H9 (cell line): ENCODE data around the gene CDK14. TPM values are rescaled to one million over a fixed set of nuclear protein-coding genes. Genes with fewer than 3 reads are reported as not detected.

Source experiments
- DNase-seq: peaks from one replicate; pipeline ENCODE4 v3.0.0-alpha.2; 2017
- H2AFZ ChIP-seq: one replicate; pipeline ENCODE4 v1.6.1; 2013; ENCODE audit warnings: mild to moderate bottlenecking, low read length, control low read depth, moderate library complexity
- H2AK5ac ChIP-seq: 2 replicates; pipeline ENCODE4 v1.6.1; 2013; ENCODE audit warnings: low read length, control low read depth, mixed read lengths; ENCODE audit not compliant: insufficient read length
- H2BK120ac ChIP-seq: one replicate; pipeline ENCODE4 v1.6.1; 2013; ENCODE audit warnings: low read depth, mild to moderate bottlenecking, low read length, control low read depth, inconsistent platforms; ENCODE audit not compliant: poor library complexity, severe bottlenecking
- H2BK12ac ChIP-seq: 2 replicates; pipeline ENCODE4 v1.6.1; 2013; ENCODE audit warnings: low read length, control low read depth, mixed read lengths, low read depth; ENCODE audit not compliant: insufficient read length
- H2BK15ac ChIP-seq: 2 replicates; pipeline ENCODE4 v1.6.1; 2013; ENCODE audit warnings: low read depth, low read length, control low read depth
- H2BK20ac ChIP-seq: one replicate; pipeline ENCODE4 v1.6.1; 2013; ENCODE audit warnings: low read depth, mild to moderate bottlenecking, low read length, control low read depth, inconsistent platforms; ENCODE audit not compliant: poor library complexity, severe bottlenecking
- H2BK5ac ChIP-seq: 2 replicates; pipeline ENCODE4 v1.6.1; 2013; ENCODE audit warnings: low read length, control low read depth, mixed read lengths; ENCODE audit not compliant: insufficient read length
- H3K14ac ChIP-seq: 2 replicates; pipeline ENCODE4 v1.6.1; 2013; ENCODE audit warnings: low read length, control low read depth; ENCODE audit not compliant: insufficient read depth
- H3K18ac ChIP-seq: 2 replicates; pipeline ENCODE4 v1.6.1; 2013; ENCODE audit warnings: low read depth, mild to moderate bottlenecking, mixed read lengths, low read length, control low read depth; ENCODE audit not compliant: insufficient read length
- H3K23ac ChIP-seq: 2 replicates; pipeline ENCODE4 v1.6.1; 2013; ENCODE audit warnings: low read length, control low read depth, mixed read lengths, low read depth; ENCODE audit not compliant: insufficient read length
- H3K23me2 ChIP-seq: 2 replicates; pipeline ENCODE4 v1.6.1; 2013; ENCODE audit warnings: low read depth, mild to moderate bottlenecking, mixed read lengths, low read length, control low read depth; ENCODE audit not compliant: insufficient read length, poor library complexity, severe bottlenecking
- H3K27ac ChIP-seq: 2 replicates; pipeline ENCODE4 v1.5.1; 2013; ENCODE audit warnings: low read length, control low read depth, mixed read lengths, low read depth; ENCODE audit not compliant: insufficient read length
- H3K27me3 ChIP-seq: 2 replicates; pipeline ENCODE4 v1.6.1; 2013; ENCODE audit warnings: low read length, control low read depth, inconsistent platforms; ENCODE audit not compliant: insufficient read depth
- H3K4ac ChIP-seq: 2 replicates; pipeline ENCODE4 v1.6.1; 2013; ENCODE audit warnings: low read depth, mild to moderate bottlenecking, control low read depth, inconsistent platforms, low read length, moderate library complexity
- H3K4me1 ChIP-seq: 2 replicates; pipeline ENCODE4 v1.6.1; 2013; ENCODE audit warnings: low read length, control low read depth, inconsistent platforms; ENCODE audit not compliant: insufficient read depth
- H3K4me2 ChIP-seq: 2 replicates; pipeline ENCODE4 v1.6.1; 2013; ENCODE audit warnings: low read length, control low read depth, mixed read lengths; ENCODE audit not compliant: insufficient read length, insufficient read depth
- H3K56ac ChIP-seq: 2 replicates; pipeline ENCODE4 v1.6.1; 2013; ENCODE audit warnings: low read depth, mild to moderate bottlenecking, mixed read lengths, low read length, control low read depth; ENCODE audit not compliant: insufficient read length
- H3K79me1 ChIP-seq: 2 replicates; pipeline ENCODE4 v1.6.1; 2013; ENCODE audit warnings: low read depth, mild to moderate bottlenecking, moderate library complexity, low read length, control low read depth, inconsistent platforms; ENCODE audit not compliant: insufficient read depth, poor library complexity, severe bottlenecking
- H3K79me2 ChIP-seq: 2 replicates; pipeline ENCODE4 v1.6.1; 2013; ENCODE audit warnings: low read length, control low read depth, inconsistent platforms; ENCODE audit not compliant: insufficient read depth
- H3K9ac ChIP-seq: 2 replicates; pipeline ENCODE4 v1.6.1; 2013; ENCODE audit warnings: low read length, control low read depth, mixed read lengths; ENCODE audit not compliant: insufficient read length; ENCODE audit errors: extremely low read depth
- H3K9me3 ChIP-seq: one replicate; pipeline ENCODE4 v1.6.1; 2013; ENCODE audit warnings: low read depth, low read length, inconsistent platforms; ENCODE audit not compliant: control insufficient read depth
- H3T11ph ChIP-seq: one replicate; pipeline ENCODE4 v1.6.1; 2013; ENCODE audit warnings: mild to moderate bottlenecking, low read length, control low read depth, inconsistent platforms
- H4K20me1 ChIP-seq: one replicate; pipeline ENCODE4 v1.6.1; 2013; ENCODE audit not compliant: control insufficient read depth, insufficient read length, insufficient read depth
- H4K5ac ChIP-seq: 2 replicates; pipeline ENCODE4 v1.6.1; 2013; ENCODE audit warnings: low read depth, mild to moderate bottlenecking, mixed read lengths, low read length, control low read depth; ENCODE audit not compliant: insufficient read length
- H4K8ac ChIP-seq: replicated peaks from 2 replicates; pipeline ENCODE4 v1.6.1; 2013; ENCODE audit warnings: low read length, control low read depth, mixed read lengths, low read depth; ENCODE audit not compliant: insufficient read length
- H4K91ac ChIP-seq: 2 replicates; pipeline ENCODE4 v1.6.1; 2013; ENCODE audit warnings: low read depth, mild to moderate bottlenecking, moderate library complexity, mixed read lengths, low read length, control low read depth; ENCODE audit not compliant: insufficient read length
- H3K27ac Mint-ChIP-seq, 3 experiments: 2 replicates in 2 of 3; 3 replicates in 1 of 3; pipeline ENCODE4 v1.8.0; 2020 to 2021; ENCODE audit warnings: mixed read lengths in 3 of 3, mild to moderate bottlenecking in 1 of 3, moderate library complexity in 1 of 3
- H3K27me3 Mint-ChIP-seq: 2 replicates; pipeline ENCODE4 v1.8.0; 2021; ENCODE audit warnings: low read depth, mild to moderate bottlenecking, moderate library complexity, mixed read lengths
- H3K36me3 Mint-ChIP-seq, 3 experiments: 2 replicates in 2 of 3; 3 replicates in 1 of 3; pipeline ENCODE4 v1.8.0; 2020 to 2021; ENCODE audit warnings: low read depth in 3 of 3, mixed read lengths in 3 of 3; ENCODE audit not compliant: insufficient read depth in 1 of 3
- H3K4me1 Mint-ChIP-seq, 2 experiments: 2 replicates each; pipeline ENCODE4 v1.8.0; 2020; ENCODE audit warnings: mixed read lengths in 2 of 2
- H3K4me3 Mint-ChIP-seq, 2 experiments: 2 replicates in 1 of 2; 3 replicates in 1 of 2; pipeline ENCODE4 v1.8.0; 2020 to 2021; ENCODE audit warnings: mild to moderate bottlenecking in 2 of 2, mixed read lengths in 2 of 2, moderate library complexity in 1 of 2
- H3K9me3 Mint-ChIP-seq, 2 experiments: 2 replicates in 1 of 2; 3 replicates in 1 of 2; pipeline ENCODE4 v1.8.0; 2020; ENCODE audit warnings: mild to moderate bottlenecking in 2 of 2, mixed read lengths in 2 of 2, moderate library complexity in 1 of 2
- CTCF ChIP-seq: fragments of 200-600 bp; sonication (generic); conservative IDR thresholded peaks from 3 replicates; pipeline ENCODE4 v1.8.0; 2021; ENCODE audit warnings: antibody characterized with exemption, mild to moderate bottlenecking
- WGBS: extraction: QIAGEN DNeasy Blood & Tissue Kit; methylation state at CpG from one replicate; pipeline ENCODE4 v1.1.7; 2013; ENCODE audit warnings: missing lambda C conversion rate, low lambda C conversion rate, mixed read lengths; ENCODE audit not compliant: insufficient read length; ENCODE audit errors: extremely low coverage; 5-methylcytosine and 5-hydroxymethylcytosine counted together
- total RNA-seq: library from RNA; stranded (reverse); gene quantifications from 2 replicates; pipeline ENCODE4 v1.2.1, GENCODE V29; 2021

The CDK14 gene
- total RNA-seq, 1 experiment from 2014 or later, result 23.9 TPM

GRCh38 chr7:90761584-90761983 lies 165.5 kb downstream of the CDK14 start:
- no peak overlapping the region for H4K5ac ChIP-seq
- no peak overlapping the region for H2AK5ac ChIP-seq
- H3K9ac ChIP-seq, result no peak overlapping the region
- no peak overlapping the region for H2BK5ac ChIP-seq
- Mint-ChIP-seq H3K4me1 (peaks cover 21 to 34% of the 10 kb centered on the region in 2 experiments), H3K9me3 (no peaks in the 10 kb centered on the region), H3K27ac (no peak overlapping the region), H3K27me3 (no peaks in the 10 kb centered on the region), H3K4me3 (no peak overlapping the region), H3K36me3 (no peaks in the 10 kb centered on the region; a peak in 2 of 7 replicates)
- H3K4me1 ChIP-seq, result peaks cover 3% of the 10 kb centered on the region; the same call in 1 of the 2 replicates
- H2AFZ ChIP-seq, result no peak overlapping the region
- no peak overlapping the region for H3K4me2 ChIP-seq
- no peak overlapping the region for H4K8ac ChIP-seq
- H3T11ph ChIP-seq, result no peak overlapping the region
- H3K14ac ChIP-seq, result no peak overlapping the region
- no peak overlapping the region for H3K4ac ChIP-seq
- DNase-seq, result no peak
- H2BK120ac ChIP-seq, result no peak overlapping the region
- H3K56ac ChIP-seq, result no peak overlapping the region
- no peak overlapping the region for H2BK15ac ChIP-seq
- no peak overlapping the region for H3K18ac ChIP-seq
- no peaks in the 10 kb centered on the region for H3K79me1 ChIP-seq
- no peak overlapping the region for H3K23ac ChIP-seq
- no peaks in the 10 kb centered on the region for H4K20me1 ChIP-seq
- H2BK12ac ChIP-seq, result no peak overlapping the region
- TF ChIP-seq CTCF, result no peak
- H3K9me3 ChIP-seq, result no peaks in the 10 kb centered on the region
- no peak overlapping the region for H3K27ac ChIP-seq
- H2BK20ac ChIP-seq, result no peak overlapping the region
- WGBS, result no CpG with 5 or more reads among the region's 1 CpG
- H3K23me2 ChIP-seq, result no peaks in the 10 kb centered on the region
- no peaks in the 10 kb centered on the region for H3K27me3 ChIP-seq
- no peaks in the 10 kb centered on the region for H3K79me2 ChIP-seq
- H4K91ac ChIP-seq, result no peak overlapping the region
